ENCODE data around the gene DNAJC1.
"Not testable (repeated sequence)": the region's sequence is repeated elsewhere in the genome, so short reads cannot be mapped to it uniquely, and the experiment has no call there.

Gene DNAJC1

GRCh38 chr10:21858455-21858854, 145.1 kb downstream of the DNAJC1 start:
- TF ChIP-seq, protein P1, sequence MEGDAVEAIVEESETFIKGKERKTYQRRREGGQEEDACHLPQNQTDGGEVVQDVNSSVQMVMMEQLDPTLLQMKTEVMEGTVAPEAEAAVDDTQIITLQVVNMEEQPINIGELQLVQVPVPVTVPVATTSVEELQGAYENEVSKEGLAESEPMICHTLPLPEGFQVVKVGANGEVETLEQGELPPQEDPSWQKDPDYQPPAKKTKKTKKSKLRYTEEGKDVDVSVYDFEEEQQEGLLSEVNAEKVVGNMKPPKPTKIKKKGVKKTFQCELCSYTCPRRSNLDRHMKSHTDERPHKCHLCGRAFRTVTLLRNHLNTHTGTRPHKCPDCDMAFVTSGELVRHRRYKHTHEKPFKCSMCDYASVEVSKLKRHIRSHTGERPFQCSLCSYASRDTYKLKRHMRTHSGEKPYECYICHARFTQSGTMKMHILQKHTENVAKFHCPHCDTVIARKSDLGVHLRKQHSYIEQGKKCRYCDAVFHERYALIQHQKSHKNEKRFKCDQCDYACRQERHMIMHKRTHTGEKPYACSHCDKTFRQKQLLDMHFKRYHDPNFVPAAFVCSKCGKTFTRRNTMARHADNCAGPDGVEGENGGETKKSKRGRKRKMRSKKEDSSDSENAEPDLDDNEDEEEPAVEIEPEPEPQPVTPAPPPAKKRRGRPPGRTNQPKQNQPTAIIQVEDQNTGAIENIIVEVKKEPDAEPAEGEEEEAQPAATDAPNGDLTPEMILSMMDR (IDR thresholded peaks at IDR 0.05; ENCODE audit: borderline replicate concordance, control extremely low read depth, extremely low read depth, insufficient read depth, missing control alignments), result no peak
- in situ Hi-C loops (cut with MboI; ENCODE audit: low sequenced_read_pairs, unreplicated experiment), result no loop called here
- DNase-seq (ENCODE audit: low spot score), result no peak

- no peak for DNase-seq (ENCODE audit: low spot score)
- in situ Hi-C loops (cut with MboI; ENCODE audit: low sequenced_read_pairs, unreplicated experiment), result no loop called here
- TF ChIP-seq, protein P1 (IDR thresholded peaks at IDR 0.05; ENCODE audit: borderline replicate concordance, control extremely low read depth, extremely low read depth, insufficient read depth, missing control alignments), result no peak
These were observed 153.9 kb downstream of the DNAJC1 start for GRCh38 chr10:21849607-21850006.

DNA sequence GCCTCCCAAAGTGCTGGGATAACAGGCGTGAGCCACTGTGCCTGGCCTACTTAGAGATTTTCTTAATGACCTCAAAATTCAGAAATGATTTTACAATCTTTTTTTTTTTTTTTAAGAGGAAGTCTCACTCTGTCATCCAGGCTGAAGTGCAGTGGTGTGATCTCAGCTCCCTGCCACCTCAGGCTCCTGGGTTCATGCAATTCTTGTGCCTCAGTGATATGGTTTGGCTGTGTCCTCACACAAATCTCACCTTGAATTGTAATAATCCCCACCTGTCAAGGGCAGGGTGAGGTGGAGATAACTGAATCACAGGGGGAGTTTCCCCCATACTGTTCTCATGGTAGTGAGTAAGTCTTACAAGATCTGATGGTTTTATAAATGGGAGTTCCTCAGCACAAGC, 159.9 kb downstream of the DNAJC1 start:
- DNase-seq (ENCODE audit: low spot score), result no peak
- in situ Hi-C loops (cut with MboI; ENCODE audit: low sequenced_read_pairs, unreplicated experiment), result no loop called here
- TF ChIP-seq, protein P1 (IDR thresholded peaks at IDR 0.05; ENCODE audit: borderline replicate concordance, control extremely low read depth, extremely low read depth, insufficient read depth, missing control alignments), result no peak

- DNase-seq (ENCODE audit: low spot score); in situ Hi-C loops (cut with MboI; ENCODE audit: low sequenced_read_pairs, unreplicated experiment): not testable (repeated sequence)
These were observed 162.3 kb downstream of the DNAJC1 start for GRCh38 chr10:21841273-21841672.

DNA sequence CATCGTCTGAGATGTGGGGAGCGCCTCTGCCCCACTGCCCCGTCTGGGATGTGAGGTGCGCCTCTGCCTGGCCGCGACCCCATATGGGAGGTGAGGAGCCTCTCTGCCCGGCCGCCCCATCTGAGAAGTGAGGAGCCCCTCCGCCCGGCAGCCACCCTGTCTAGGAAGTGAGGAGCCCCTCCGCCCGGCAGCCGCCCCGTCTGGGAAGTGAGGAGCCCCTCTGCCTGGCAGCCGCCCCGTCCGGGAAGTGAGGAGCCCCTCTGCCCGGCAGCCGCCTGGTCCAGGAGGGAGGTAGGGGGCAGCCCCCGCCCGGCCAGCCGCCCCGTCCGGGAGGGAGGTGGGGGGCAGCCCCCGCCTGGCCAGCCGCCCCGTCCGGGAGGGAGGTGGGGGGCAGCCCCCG, 166.0 kb downstream of the DNAJC1 start:
- DNase-seq (ENCODE audit: low spot score); in situ Hi-C loops (cut with MboI; ENCODE audit: low sequenced_read_pairs, unreplicated experiment): not testable (repeated sequence)

DNA sequence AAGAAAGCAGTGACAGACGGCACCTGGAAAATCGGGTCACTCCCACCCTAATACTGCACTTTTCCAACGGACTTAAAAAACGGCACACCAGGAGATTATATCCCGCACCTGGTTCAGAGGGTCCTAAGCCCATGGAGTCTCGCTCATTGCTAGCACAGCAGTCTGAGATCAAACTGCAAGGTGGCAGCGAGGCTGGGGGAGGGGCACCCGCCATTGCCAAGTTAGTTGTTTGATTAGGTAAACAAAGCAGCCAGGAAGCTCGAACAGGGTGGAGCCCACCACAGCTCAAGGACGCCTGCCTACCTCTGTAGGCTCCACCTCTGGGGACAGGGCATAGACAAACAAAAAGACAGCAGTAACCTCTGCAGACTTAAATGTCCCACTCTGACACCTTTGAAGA, 169.0 kb downstream of the DNAJC1 start:
- in situ Hi-C loops (cut with MboI; ENCODE audit: low sequenced_read_pairs, unreplicated experiment); DNase-seq (ENCODE audit: low spot score): not testable (repeated sequence)

GRCh38 chr10:21832821-21833130, 170.8 kb downstream of the DNAJC1 start:
- in situ Hi-C loops (cut with MboI; ENCODE audit: low sequenced_read_pairs, unreplicated experiment), result no loop called here
- TF ChIP-seq, protein P1 (IDR thresholded peaks at IDR 0.05; ENCODE audit: borderline replicate concordance, control extremely low read depth, extremely low read depth, insufficient read depth, missing control alignments), result no peak
- no peak for DNase-seq (ENCODE audit: low spot score)

DNA sequence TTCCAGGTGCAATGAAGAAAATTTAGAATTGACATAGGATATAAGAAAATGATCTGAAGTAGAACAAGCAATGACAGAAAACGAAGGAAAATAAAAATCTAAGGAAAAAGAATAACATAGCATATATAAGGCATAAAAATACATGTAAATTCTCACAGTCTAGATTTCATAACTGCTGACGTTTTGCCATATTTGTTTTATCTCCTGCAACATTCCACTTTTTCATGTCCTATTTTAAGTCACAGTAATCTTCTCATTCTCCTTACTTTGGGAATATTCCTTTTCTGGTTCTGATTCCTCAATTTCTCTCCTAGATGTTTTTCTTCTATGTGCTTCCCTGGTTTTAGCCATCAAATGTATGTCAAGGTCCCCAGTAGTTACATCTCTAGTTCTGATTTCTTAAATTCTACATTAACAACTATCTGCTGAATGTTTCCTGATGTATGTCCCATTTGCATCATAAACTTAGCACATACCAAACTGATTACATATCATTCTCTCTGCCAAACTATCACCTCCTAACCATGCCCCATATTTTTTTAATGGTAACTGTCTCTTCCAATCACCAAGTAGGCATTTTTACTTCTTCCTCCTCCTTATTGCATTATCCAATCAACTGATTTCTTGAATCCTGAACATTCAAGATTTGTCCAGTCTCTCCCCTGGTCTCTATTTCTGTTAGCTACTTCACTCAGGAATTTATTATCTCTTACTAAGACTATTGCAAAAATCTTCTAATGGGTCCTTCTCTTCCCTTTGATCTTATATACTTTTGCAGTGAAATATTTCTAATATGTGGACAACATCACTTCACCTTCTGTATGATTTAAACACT, 171.3 kb downstream of the DNAJC1 start:
- no peak for DNase-seq (ENCODE audit: low spot score)
- in situ Hi-C loops (cut with MboI; ENCODE audit: low sequenced_read_pairs, unreplicated experiment), result no loop called here
- TF ChIP-seq, protein P1 (IDR thresholded peaks at IDR 0.05; ENCODE audit: borderline replicate concordance, control extremely low read depth, extremely low read depth, insufficient read depth, missing control alignments), result no peak

Data from GM13976 (cell line).